Measurements from ENCODE around the gene TPP2.
A peak's percentile ranks its signal among the peaks of the same experiment; 100 is the strongest.

TPP2 gene

GRCh38 chr13:102593466-102593865, 3.3 kb upstream of the TPP2 start:
- DNase-seq = no peak

- DNase-seq = peak in 12 of 56 donors; percentile 14 to 49 (median 28)
Measured at GRCh38 chr13:102597029-102597961, 509 bp downstream of the TPP2 start.

- DNase-seq = no peak
Measured at GRCh38 chr13:102598061-102598460, 1.3 kb downstream of the TPP2 start.

GRCh38 chr13:102599426-102600012, 2.7 kb downstream of the TPP2 start:
- DNase-seq = no peak

- no peak for DNase-seq
Measured at GRCh38 chr13:102606537-102607309, 9.9 kb downstream of the TPP2 start.

GRCh38 chr13:102608974-102609373, 12.2 kb downstream of the TPP2 start:
- DNase-seq = no peak

- no peak for DNase-seq
Measured at GRCh38 chr13:102609696-102610095, 12.9 kb downstream of the TPP2 start.

- DNase-seq = no peak
Measured at GRCh38 chr13:102610296-102610895, 13.6 kb downstream of the TPP2 start.

GRCh38 chr13:102617697-102618350, 21.0 kb downstream of the TPP2 start:
- no peak for DNase-seq

- DNase-seq = no peak
Measured at GRCh38 chr13:102620516-102620915, 23.7 kb downstream of the TPP2 start.

- DNase-seq = no peak
Measured at GRCh38 chr13:102626928-102627327, 30.1 kb downstream of the TPP2 start.

- DNase-seq = no peak
Measured at GRCh38 chr13:102628559-102628958, 31.8 kb downstream of the TPP2 start.

- DNase-seq = no peak
Measured at GRCh38 chr13:102631198-102631597, 34.4 kb downstream of the TPP2 start.

GRCh38 chr13:102638741-102639140, 42.0 kb downstream of the TPP2 start:
- no peak for DNase-seq

- DNase-seq = no peak
Measured at GRCh38 chr13:102642029-102642428, 45.2 kb downstream of the TPP2 start.

GRCh38 chr13:102642475-102642874, 45.7 kb downstream of the TPP2 start:
- DNase-seq = peak in 18 of 56 donors; percentile 1 to 69 (median 18)

- DNase-seq = no peak
Measured at GRCh38 chr13:102643656-102644055, 46.9 kb downstream of the TPP2 start.

- DNase-seq = no peak
Measured at GRCh38 chr13:102645701-102646100, 48.9 kb downstream of the TPP2 start.

- DNase-seq = no peak
Measured at GRCh38 chr13:102648046-102648445, 51.3 kb downstream of the TPP2 start.

GRCh38 chr13:102650444-102650843, 53.7 kb downstream of the TPP2 start:
- no peak for DNase-seq

GRCh38 chr13:102651392-102651791, 54.6 kb downstream of the TPP2 start:
- no peak for DNase-seq
